GM23338 (cell line): Measurements from ENCODE around the gene TAF12. TPM values are rescaled to one million over a fixed set of nuclear protein-coding genes. Genes with fewer than 3 reads are reported as not detected.
A peak's percentile ranks its signal among the peaks of the same experiment; 100 is the strongest.

Source experiments
- ATAC-seq: fragments of 200-7000 bp; cut with Tn5 transposase; 3 replicates; pipeline ENCODE4 v1.9.1; 2020
- DNase-seq: peaks from one replicate; pipeline ENCODE4 v3.0.0-alpha.2; 2015; ENCODE audit warnings: low spot score
- H2AFZ ChIP-seq: fragments of 200-600 bp; sonication (generic); 2 replicates; pipeline ENCODE4 v1.8.0; 2016; ENCODE audit warnings: antibody characterized with exemption, mild to moderate bottlenecking, moderate library complexity
- H3F3A ChIP-seq: fragments of 200-600 bp; sonication (generic); replicated peaks from 2 replicates; pipeline ENCODE4 v1.8.0; 2017; ENCODE audit warnings: antibody characterized with exemption, mixed run types, low read depth
- H3K27ac ChIP-seq: fragments of 200-600 bp; sonication (generic); 2 replicates; pipeline ENCODE4 v1.6.1; 2016; ENCODE audit warnings: low read depth
- H3K27me3 ChIP-seq: fragments of 200-600 bp; sonication (generic); 2 replicates; pipeline ENCODE4 v1.8.0; 2016; ENCODE audit warnings: mild to moderate bottlenecking, mixed run types, moderate library complexity; ENCODE audit not compliant: insufficient read depth
- H3K36me3 ChIP-seq: fragments of 200-600 bp; sonication (generic); 2 replicates; pipeline ENCODE4 v1.8.0; 2016; ENCODE audit warnings: mild to moderate bottlenecking; ENCODE audit not compliant: insufficient read depth
- H3K4me1 ChIP-seq: fragments of 200-600 bp; sonication (generic); 2 replicates; pipeline ENCODE4 v1.8.0; 2016; ENCODE audit warnings: mild to moderate bottlenecking, moderate library complexity; ENCODE audit not compliant: insufficient read depth
- H3K4me2 ChIP-seq: fragments of 200-600 bp; sonication (generic); 2 replicates; pipeline ENCODE4 v1.7.1; 2017; ENCODE audit warnings: mixed run types
- H3K4me3 ChIP-seq: fragments of 200-600 bp; sonication (generic); 2 replicates; pipeline ENCODE4 v1.6.1; 2016; ENCODE audit warnings: mixed run types
- H3K79me2 ChIP-seq: fragments of 200-600 bp; sonication (generic); replicated peaks from 2 replicates; pipeline ENCODE4 v1.8.0; 2017; ENCODE audit warnings: mild to moderate bottlenecking; ENCODE audit not compliant: insufficient read depth
- H3K9me2 ChIP-seq: fragments of 200-600 bp; sonication (generic); 2 replicates; pipeline ENCODE4 v1.8.0; 2017; ENCODE audit not compliant: insufficient read depth
- H4K20me1 ChIP-seq: fragments of 200-600 bp; sonication (generic); replicated peaks from 2 replicates; pipeline ENCODE4 v1.8.0; 2017; ENCODE audit warnings: mild to moderate bottlenecking; ENCODE audit not compliant: insufficient read depth
- H3K27ac Mint-ChIP-seq: 2 replicates; pipeline ENCODE4 v1.8.0; 2020; ENCODE audit warnings: inconsistent platforms, mild to moderate bottlenecking, moderate library complexity, mixed read lengths
- H3K27me3 Mint-ChIP-seq: 3 replicates; pipeline ENCODE4 v1.8.0; 2022; ENCODE audit warnings: low read depth, mild to moderate bottlenecking, moderate library complexity, mixed read lengths, inconsistent platforms; ENCODE audit not compliant: insufficient read depth, poor library complexity
- H3K36me3 Mint-ChIP-seq: 3 replicates; pipeline ENCODE4 v1.8.0; 2021; ENCODE audit warnings: low read depth, mild to moderate bottlenecking, inconsistent platforms, moderate library complexity, mixed read lengths
- H3K4me1 Mint-ChIP-seq: 3 replicates; pipeline ENCODE4 v1.8.0; 2020; ENCODE audit warnings: mild to moderate bottlenecking, inconsistent platforms, mixed read lengths
- H3K4me3 Mint-ChIP-seq: 3 replicates; pipeline ENCODE4 v1.8.0; 2021; ENCODE audit warnings: moderate library complexity, mild to moderate bottlenecking, inconsistent platforms, mixed read lengths
- H3K9me3 Mint-ChIP-seq: 3 replicates; pipeline ENCODE4 v1.8.0; 2020; ENCODE audit warnings: moderate library complexity, mild to moderate bottlenecking, inconsistent platforms, mixed read lengths
- CREB1 ChIP-seq: fragments of 250-450 bp; sonication (Bioruptor Pico); IDR thresholded peaks from 2 replicates; pipeline ENCODE4 v1.5.0; 2020; ENCODE audit warnings: low read depth, mild to moderate bottlenecking, moderate library complexity
- EZH2 ChIP-seq: fragments of 200-600 bp; sonication (generic); IDR thresholded peaks from one replicate; pipeline ENCODE4 v1.8.0; 2017; ENCODE audit warnings: antibody characterized with exemption, mild to moderate bottlenecking, low read depth; ENCODE audit not compliant: unreplicated experiment
- JUNB ChIP-seq: IDR thresholded peaks from one replicate; pipeline ENCODE4 v1.6.1; 2016; ENCODE audit warnings: antibody characterized with exemption; ENCODE audit not compliant: unreplicated experiment
- NANOG ChIP-seq: IDR thresholded peaks from 2 replicates; pipeline ENCODE4 v1.6.1; 2016; ENCODE audit warnings: antibody characterized with exemption, borderline replicate concordance
- POLR2AphosphoS5 ChIP-seq: IDR thresholded peaks from 2 replicates; pipeline ENCODE4 v1.6.1; 2016; ENCODE audit warnings: antibody characterized with exemption, low read depth
- STAT1 ChIP-seq: IDR thresholded peaks from one replicate; pipeline ENCODE4 v1.6.1; 2016; ENCODE audit warnings: antibody characterized with exemption; ENCODE audit not compliant: unreplicated experiment
- ZNF114 ChIP-seq: fragments of 250-450 bp; sonication (Bioruptor Pico); IDR thresholded peaks from 2 replicates; pipeline ENCODE4 v1.5.0; 2020; ENCODE audit warnings: mild to moderate bottlenecking, moderate library complexity
- ZNF331 ChIP-seq: fragments of 250-450 bp; sonication (Bioruptor Pico); IDR thresholded peaks from 2 replicates; pipeline ENCODE4 v1.5.0; 2020; ENCODE audit warnings: low read depth, mild to moderate bottlenecking, moderate library complexity
- polyA plus RNA-seq: library from polyadenylated mRNA; unstranded; fragments of >200 nt; fragmentation: Nextera tagmentation; extraction: Ambion mirVana; gene quantifications from 2 replicates; pipeline ENCODE4 v1.2.1, GENCODE V29; 2016
- total RNA-seq: library from RNA; depleted of rRNA; stranded (reverse); fragments of >200 nt; shearing (Covaris generic); gene quantifications from 2 replicates; pipeline ENCODE4 v1.2.3, GENCODE V29; 2014
- TF ChIP-seq, protein P1 (sequence below): IDR thresholded peaks from one replicate; pipeline ENCODE4 v1.6.1; 2018; ENCODE audit warnings: antibody characterized with exemption; ENCODE audit not compliant: unreplicated experiment
- TF ChIP-seq, protein P2 (sequence below): IDR thresholded peaks from 2 replicates; pipeline ENCODE4 v1.6.1; 2016; ENCODE audit warnings: antibody characterized with exemption
- TF ChIP-seq, protein P3 (sequence below), 2 experiments: fragments of 200-600 bp in 1 of 2; sonication (generic) in 1 of 2; conservative IDR thresholded peaks; 2 replicates each; pipeline versions ENCODE4 v1.5.1 to v1.6.1; 2016 to 2017; ENCODE audit warnings: antibody characterized with exemption in 2 of 2, low read depth in 2 of 2, mild to moderate bottlenecking in 2 of 2, moderate library complexity in 1 of 2

Gene TAF12
- total and polyA plus RNA-seq, 2 experiments from 2014 or later, result 15.2 to 46.8 TPM

DNA sequence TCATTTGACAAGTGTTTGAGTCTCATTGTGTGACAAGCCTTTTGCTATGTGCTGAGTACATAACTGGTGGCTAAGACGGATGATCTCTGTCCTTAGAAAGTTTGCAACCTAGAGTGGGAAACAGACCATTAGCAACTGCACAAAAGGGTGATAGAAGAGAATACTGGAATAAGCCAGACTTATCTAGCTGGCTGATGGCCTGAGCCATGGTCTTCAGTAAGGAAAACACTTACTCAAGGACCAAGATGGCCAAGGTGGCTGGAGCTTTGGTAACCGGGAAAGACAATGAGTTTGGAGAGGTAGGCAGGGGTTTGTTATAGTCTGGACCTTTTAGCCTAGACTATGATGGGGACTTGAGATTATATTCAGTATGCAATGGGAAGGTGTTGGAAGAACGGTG, 1.6 kb upstream of the TAF12 start (continued):
- TF ChIP-seq, protein P1, sequence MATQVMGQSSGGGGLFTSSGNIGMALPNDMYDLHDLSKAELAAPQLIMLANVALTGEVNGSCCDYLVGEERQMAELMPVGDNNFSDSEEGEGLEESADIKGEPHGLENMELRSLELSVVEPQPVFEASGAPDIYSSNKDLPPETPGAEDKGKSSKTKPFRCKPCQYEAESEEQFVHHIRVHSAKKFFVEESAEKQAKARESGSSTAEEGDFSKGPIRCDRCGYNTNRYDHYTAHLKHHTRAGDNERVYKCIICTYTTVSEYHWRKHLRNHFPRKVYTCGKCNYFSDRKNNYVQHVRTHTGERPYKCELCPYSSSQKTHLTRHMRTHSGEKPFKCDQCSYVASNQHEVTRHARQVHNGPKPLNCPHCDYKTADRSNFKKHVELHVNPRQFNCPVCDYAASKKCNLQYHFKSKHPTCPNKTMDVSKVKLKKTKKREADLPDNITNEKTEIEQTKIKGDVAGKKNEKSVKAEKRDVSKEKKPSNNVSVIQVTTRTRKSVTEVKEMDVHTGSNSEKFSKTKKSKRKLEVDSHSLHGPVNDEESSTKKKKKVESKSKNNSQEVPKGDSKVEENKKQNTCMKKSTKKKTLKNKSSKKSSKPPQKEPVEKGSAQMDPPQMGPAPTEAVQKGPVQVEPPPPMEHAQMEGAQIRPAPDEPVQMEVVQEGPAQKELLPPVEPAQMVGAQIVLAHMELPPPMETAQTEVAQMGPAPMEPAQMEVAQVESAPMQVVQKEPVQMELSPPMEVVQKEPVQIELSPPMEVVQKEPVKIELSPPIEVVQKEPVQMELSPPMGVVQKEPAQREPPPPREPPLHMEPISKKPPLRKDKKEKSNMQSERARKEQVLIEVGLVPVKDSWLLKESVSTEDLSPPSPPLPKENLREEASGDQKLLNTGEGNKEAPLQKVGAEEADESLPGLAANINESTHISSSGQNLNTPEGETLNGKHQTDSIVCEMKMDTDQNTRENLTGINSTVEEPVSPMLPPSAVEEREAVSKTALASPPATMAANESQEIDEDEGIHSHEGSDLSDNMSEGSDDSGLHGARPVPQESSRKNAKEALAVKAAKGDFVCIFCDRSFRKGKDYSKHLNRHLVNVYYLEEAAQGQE, result no peak

DNA sequence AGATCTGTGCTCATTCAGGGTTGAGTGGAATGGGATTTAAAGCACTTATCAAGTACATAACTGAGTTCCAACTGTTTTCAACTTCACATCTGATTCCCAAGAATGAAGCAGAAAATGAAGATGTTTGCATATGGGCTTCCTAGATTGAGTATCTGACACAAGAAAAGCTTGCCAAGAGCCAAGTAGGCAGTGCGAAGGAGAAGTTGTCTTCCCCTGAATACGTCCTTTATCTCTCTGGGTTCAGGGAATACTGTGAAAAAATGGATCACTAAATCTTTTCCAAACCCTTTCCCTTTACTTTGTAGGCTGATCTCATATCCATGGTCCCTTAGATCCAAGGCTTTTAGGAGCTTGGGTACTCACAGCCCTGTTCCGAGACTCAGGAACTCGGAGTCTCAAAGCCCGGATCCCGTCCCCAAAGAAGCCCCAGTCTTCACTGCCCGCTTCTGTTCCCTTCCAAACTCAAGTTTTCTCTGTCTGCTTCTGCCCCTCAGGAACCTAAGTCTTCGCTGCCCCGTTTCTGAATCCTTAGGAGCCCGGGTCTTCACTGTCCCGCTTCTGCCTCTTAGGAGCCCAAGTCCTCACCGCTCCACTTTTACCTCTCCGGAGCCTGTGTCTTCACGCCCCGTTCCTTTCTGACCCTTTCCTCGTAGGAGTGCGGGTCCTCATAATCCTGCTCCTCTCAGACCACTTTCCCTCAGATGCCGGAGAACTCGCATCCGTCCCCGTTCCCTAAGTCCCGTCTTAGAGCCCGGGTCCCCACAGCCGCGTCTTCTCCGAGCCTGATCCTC, 616 bp downstream of the TAF12 start:
- no peaks in the 10 kb centered on the region; the same call in 2 of the 3 replicates for H3K36me3 Mint-ChIP-seq
- Histone ChIP-seq H3K79me2 (peaks cover 31% of the 10 kb centered on the region), H3K36me3 (no peaks in the 10 kb centered on the region), H3F3A (peaks cover 10% of the 10 kb centered on the region), H3K4me3 (peak overlapping the region; percentile 97), H2AFZ (peak overlapping the region; percentile 83), H3K4me2 (peak overlapping the region; percentile 96), H4K20me1 (no peaks in the 10 kb centered on the region), H3K9me2 (no peaks in the 10 kb centered on the region), H3K27me3 (no peaks in the 10 kb centered on the region), H3K27ac (peak overlapping the region; percentile 94), H3K4me1 (peaks cover 9% of the 10 kb centered on the region; the same call in 1 of the 2 replicates)
- no peaks in the 10 kb centered on the region for H3K9me3 Mint-ChIP-seq
- DNase-seq (peak; percentile 35), ATAC-seq (peak; percentile 19)
- peak overlapping the region; percentile 98 for H3K27ac Mint-ChIP-seq
- H3K4me3 Mint-ChIP-seq, result peak overlapping the region; percentile 99
- TF ChIP-seq POLR2AphosphoS5 (no peak), ZNF114 (no peak), NANOG (no peak), ZNF331 (no peak), JUNB (no peak), CREB1 (CRISPR knock-in tag) (no peak), STAT1 (no peak), EZH2 (no peak)
- TF ChIP-seq, protein P1, result no peak
- TF ChIP-seq, protein P2, sequence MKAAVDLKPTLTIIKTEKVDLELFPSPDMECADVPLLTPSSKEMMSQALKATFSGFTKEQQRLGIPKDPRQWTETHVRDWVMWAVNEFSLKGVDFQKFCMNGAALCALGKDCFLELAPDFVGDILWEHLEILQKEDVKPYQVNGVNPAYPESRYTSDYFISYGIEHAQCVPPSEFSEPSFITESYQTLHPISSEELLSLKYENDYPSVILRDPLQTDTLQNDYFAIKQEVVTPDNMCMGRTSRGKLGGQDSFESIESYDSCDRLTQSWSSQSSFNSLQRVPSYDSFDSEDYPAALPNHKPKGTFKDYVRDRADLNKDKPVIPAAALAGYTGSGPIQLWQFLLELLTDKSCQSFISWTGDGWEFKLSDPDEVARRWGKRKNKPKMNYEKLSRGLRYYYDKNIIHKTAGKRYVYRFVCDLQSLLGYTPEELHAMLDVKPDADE, result no peak
- TF ChIP-seq, protein P3, sequence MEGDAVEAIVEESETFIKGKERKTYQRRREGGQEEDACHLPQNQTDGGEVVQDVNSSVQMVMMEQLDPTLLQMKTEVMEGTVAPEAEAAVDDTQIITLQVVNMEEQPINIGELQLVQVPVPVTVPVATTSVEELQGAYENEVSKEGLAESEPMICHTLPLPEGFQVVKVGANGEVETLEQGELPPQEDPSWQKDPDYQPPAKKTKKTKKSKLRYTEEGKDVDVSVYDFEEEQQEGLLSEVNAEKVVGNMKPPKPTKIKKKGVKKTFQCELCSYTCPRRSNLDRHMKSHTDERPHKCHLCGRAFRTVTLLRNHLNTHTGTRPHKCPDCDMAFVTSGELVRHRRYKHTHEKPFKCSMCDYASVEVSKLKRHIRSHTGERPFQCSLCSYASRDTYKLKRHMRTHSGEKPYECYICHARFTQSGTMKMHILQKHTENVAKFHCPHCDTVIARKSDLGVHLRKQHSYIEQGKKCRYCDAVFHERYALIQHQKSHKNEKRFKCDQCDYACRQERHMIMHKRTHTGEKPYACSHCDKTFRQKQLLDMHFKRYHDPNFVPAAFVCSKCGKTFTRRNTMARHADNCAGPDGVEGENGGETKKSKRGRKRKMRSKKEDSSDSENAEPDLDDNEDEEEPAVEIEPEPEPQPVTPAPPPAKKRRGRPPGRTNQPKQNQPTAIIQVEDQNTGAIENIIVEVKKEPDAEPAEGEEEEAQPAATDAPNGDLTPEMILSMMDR (conservative IDR thresholded peaks at IDR 0.05; ENCODE audit: low read depth in 2 of 2), result no peak
- H3K27me3 Mint-ChIP-seq, result peaks cover 22% of the 10 kb centered on the region
- H3K4me1 Mint-ChIP-seq, result peaks cover 18% of the 10 kb centered on the region
